H1 (cell line): ENCODE results near the gene DOCK9. TPM values are rescaled to one million over a fixed set of nuclear protein-coding genes. Genes with fewer than 3 reads are reported as not detected.

Source experiments
- POLR2AphosphoS5 ChIP-seq: IDR thresholded peaks from 2 replicates; pipeline ENCODE4 v1.6.1; 2011; ENCODE audit warnings: low read depth, low read length
- RAD21 ChIP-seq, 2 experiments: IDR thresholded peaks in 1 of 2; conservative IDR thresholded peaks in 1 of 2; 2 replicates each; pipeline ENCODE4 v1.6.1; 2011; ENCODE audit warnings: low read depth in 2 of 2, low read length in 2 of 2, improper control_type of control experiment in 1 of 2, inconsistent platforms in 1 of 2, mild to moderate bottlenecking in 1 of 2, moderate library complexity in 1 of 2
- RXRA ChIP-seq: IDR thresholded peaks from 2 replicates; pipeline ENCODE4 v1.6.1; 2011; ENCODE audit warnings: low read depth, mild to moderate bottlenecking, low read length, moderate library complexity; ENCODE audit not compliant: insufficient read depth
- SIRT6 ChIP-seq: IDR thresholded peaks from one replicate; pipeline ENCODE4 v1.7.1; 2012; ENCODE audit warnings: low read length, inconsistent platforms
- TAF7 ChIP-seq: optimal IDR thresholded peaks from 2 replicates; pipeline ENCODE3; 2011; ENCODE audit warnings: low read depth, mild to moderate bottlenecking, inconsistent platforms, low read length, moderate library complexity, borderline replicate concordance
- polyA plus RNA-seq, 7 experiments: library from polyadenylated mRNA; depleted of rRNA in 3 of 7; stranded (reverse) in 5 of 7; unstranded in 2 of 7; fragments of >200 nt in 5 of 7; fragments of 200-250 nt in 2 of 7; gene quantifications; 1 replicate in 5 of 7; 2 replicates in 1 of 7; 4 replicates in 1 of 7; pipeline versions ENCODE4 v1.2.1 to v1.2.3, GENCODE V29; 2011 to 2013; ENCODE audit warnings: missing spikeins in 2 of 7, mixed read lengths in 2 of 7
- total RNA-seq: library from RNA; stranded (reverse); fragmentation: NEBNext Ultra II Directional; extraction: Animal tissue kit (Norgen Biotek cat#: 25700); gene quantifications from 2 replicates; pipeline ENCODE4 v1.2.1, GENCODE V29; 2021

Gene DOCK9
- total and polyA plus RNA-seq, 2 of the 8 experiments (the other 6 are each of a cell fraction or from before 2014, with no cell fraction given): 21.6 to 31.5 TPM

GRCh38 chr13:98868932-98869331 is 108.9 kb downstream of the DOCK9 start (continued):
- TF ChIP-seq POLR2AphosphoS5: no peak
- TF ChIP-seq RXRA: no peak
- TF ChIP-seq TAF7: no peak
- TF ChIP-seq SIRT6: no peak
- no peak for TF ChIP-seq RAD21 (IDR thresholded peaks at IDR 0.05 in 1 of 2, conservative IDR thresholded peaks at IDR 0.05 in 1 of 2; ENCODE audit: low read depth in 2 of 2, low read length in 2 of 2)
- TF ChIP-seq, all 59 proteins: peak for 0
